Mucosa of gallbladder (tissue), 1 donor: ENCODE results near the gene RAP1B. TPM values are rescaled to one million over a fixed set of nuclear protein-coding genes. Genes with fewer than 3 reads are reported as not detected.

Experiments used
- DNase-seq: peaks from one replicate; pipeline ENCODE4 v3.0.0-alpha.2; 2020; ENCODE audit warnings: low spot score
- total RNA-seq: library from RNA; stranded (reverse); gene quantifications from one replicate; pipeline ENCODE4 v1.2.1, GENCODE V29; 2021
- donor health status: DM: no; HTN: no; CAD: no.

RAP1B gene
- total RNA-seq, 1 donor from 2014 or later, result 111 TPM

GRCh38 chr12:68611806-68612160 is 1.1 kb downstream of the RAP1B start:
- no peak for DNase-seq

- DNase-seq, result no peak
Measured at GRCh38 chr12:68612202-68612601, 1.5 kb downstream of the RAP1B start.

GRCh38 chr12:68612697-68613096 is 2.0 kb downstream of the RAP1B start:
- no peak for DNase-seq

GRCh38 chr12:68613209-68613904 is 2.7 kb downstream of the RAP1B start:
- DNase-seq, result no peak

- DNase-seq, result no peak
Measured at GRCh38 chr12:68614105-68614679, 3.5 kb downstream of the RAP1B start.

GRCh38 chr12:68614769-68615168 is 4.1 kb downstream of the RAP1B start:
- no peak for DNase-seq

- DNase-seq, result no peak
Measured at GRCh38 chr12:68617160-68617926, 6.6 kb downstream of the RAP1B start.

GRCh38 chr12:68619541-68619940 is 8.8 kb downstream of the RAP1B start:
- no peak for DNase-seq

GRCh38 chr12:68620519-68621471 is 10.1 kb downstream of the RAP1B start:
- DNase-seq, result no peak

- no peak for DNase-seq
Measured at GRCh38 chr12:68621472-68622081, 10.9 kb downstream of the RAP1B start.

GRCh38 chr12:68622250-68622649 is 11.6 kb downstream of the RAP1B start:
- no peak for DNase-seq

GRCh38 chr12:68623059-68623458 is 12.4 kb downstream of the RAP1B start:
- no peak for DNase-seq

- no peak for DNase-seq
Measured at GRCh38 chr12:68623984-68624383, 13.3 kb downstream of the RAP1B start.

GRCh38 chr12:68624933-68625332 is 14.2 kb downstream of the RAP1B start:
- DNase-seq, result no peak

GRCh38 chr12:68627673-68628319 is 17.1 kb downstream of the RAP1B start:
- DNase-seq, result no peak

- DNase-seq, result no peak
Measured at GRCh38 chr12:68628698-68629097, 18.0 kb downstream of the RAP1B start.

GRCh38 chr12:68630050-68630449 is 19.4 kb downstream of the RAP1B start:
- no peak for DNase-seq

- no peak for DNase-seq
Measured at GRCh38 chr12:68630598-68630997, 19.9 kb downstream of the RAP1B start.

GRCh38 chr12:68631227-68631626 is 20.5 kb downstream of the RAP1B start:
- no peak for DNase-seq

GRCh38 chr12:68632486-68632885 is 21.8 kb downstream of the RAP1B start:
- no peak for DNase-seq
